ENCODE data around the gene PRKAR1B.

The PRKAR1B gene

GRCh38 chr7:691361-692045 is 35.6 kb downstream of the PRKAR1B start:
- DNase-seq (ENCODE audit: low spot score): no peak

- no peak for DNase-seq (ENCODE audit: low spot score)
These were observed 36.4 kb downstream of the PRKAR1B start for GRCh38 chr7:690478-691360.

GRCh38 chr7:685540-685939 is 41.5 kb downstream of the PRKAR1B start:
- no peak for DNase-seq (ENCODE audit: low spot score)

- no peak for DNase-seq (ENCODE audit: low spot score)
These were observed 42.7 kb downstream of the PRKAR1B start for GRCh38 chr7:684416-684815.

- no peak for DNase-seq (ENCODE audit: low spot score)
These were observed 43.4 kb downstream of the PRKAR1B start for GRCh38 chr7:683526-684205.

GRCh38 chr7:682810-683209 is 44.3 kb downstream of the PRKAR1B start:
- DNase-seq (ENCODE audit: low spot score): no peak

GRCh38 chr7:681551-682307 is 45.4 kb downstream of the PRKAR1B start:
- DNase-seq (ENCODE audit: low spot score): no peak

GRCh38 chr7:680411-681127 is 46.5 kb downstream of the PRKAR1B start:
- no peak for DNase-seq (ENCODE audit: low spot score)

GRCh38 chr7:676972-677385 is 50.1 kb downstream of the PRKAR1B start:
- DNase-seq (ENCODE audit: low spot score): no peak

GRCh38 chr7:676246-676971 is 50.7 kb downstream of the PRKAR1B start:
- no peak for DNase-seq (ENCODE audit: low spot score)

GRCh38 chr7:674454-675410 is 52.3 kb downstream of the PRKAR1B start:
- DNase-seq (ENCODE audit: low spot score): no peak

GRCh38 chr7:673681-674453 is 53.2 kb downstream of the PRKAR1B start:
- no peak for DNase-seq (ENCODE audit: low spot score)

GRCh38 chr7:672891-673290 is 54.2 kb downstream of the PRKAR1B start:
- DNase-seq (ENCODE audit: low spot score): no peak

- DNase-seq (ENCODE audit: low spot score): no peak
These were observed 55.6 kb downstream of the PRKAR1B start for GRCh38 chr7:671415-672042.

GRCh38 chr7:670501-671390 is 56.3 kb downstream of the PRKAR1B start:
- DNase-seq (ENCODE audit: low spot score): no peak

GRCh38 chr7:668958-669357 is 58.1 kb downstream of the PRKAR1B start:
- DNase-seq (ENCODE audit: low spot score): no peak
